Measurements from ENCODE around the gene ATL2.
"Not testable (repeated sequence)": the region's sequence is repeated elsewhere in the genome, so short reads cannot be mapped to it uniquely, and the experiment has no call there.

ATL2 gene

GRCh38 chr2:38330754-38331153, 46.3 kb downstream of the ATL2 start:
- Mint-ChIP-seq H3K4me1 (peaks cover 7% of the 10 kb centered on the region), H3K27me3 (ENCODE audit: low read depth) (no peaks in the 10 kb centered on the region), H3K36me3 (ENCODE audit: low read depth) (peaks cover 70% of the 10 kb centered on the region), H3K9me3 (peaks cover 27% of the 10 kb centered on the region), H3K4me3 (no peak overlapping the region), H3K27ac (no peak overlapping the region)
- TF ChIP-seq CTCF (IDR thresholded peaks at IDR 0.05; ENCODE audit: unreplicated experiment in 3 of 3), result no peak

GRCh38 chr2:38327580-38327979, 49.5 kb downstream of the ATL2 start:
- H3K4me3 Mint-ChIP-seq, result no peak overlapping the region
- H3K27me3 Mint-ChIP-seq (ENCODE audit: low read depth), result no peaks in the 10 kb centered on the region
- TF ChIP-seq CTCF (IDR thresholded peaks at IDR 0.05; ENCODE audit: unreplicated experiment in 3 of 3), result no peak
- H3K4me1 Mint-ChIP-seq, result peaks cover 30% of the 10 kb centered on the region
- H3K36me3 Mint-ChIP-seq (ENCODE audit: low read depth), result peaks cover 69% of the 10 kb centered on the region
- H3K9me3 Mint-ChIP-seq, result peaks cover 27% of the 10 kb centered on the region
- H3K27ac Mint-ChIP-seq, result no peak overlapping the region

- no peak for TF ChIP-seq CTCF (IDR thresholded peaks at IDR 0.05; ENCODE audit: unreplicated experiment in 3 of 3)
- Mint-ChIP-seq H3K4me1 (peaks cover 33% of the 10 kb centered on the region), H3K27me3 (ENCODE audit: low read depth) (no peaks in the 10 kb centered on the region), H3K9me3 (peaks cover 8% of the 10 kb centered on the region), H3K27ac (peak overlapping the region; percentile 36 to 82 (median 53)), H3K4me3 (no peak overlapping the region), H3K36me3 (ENCODE audit: low read depth) (peaks cover 51% of the 10 kb centered on the region)
Observed at GRCh38 chr2:38323623-38324022, 53.5 kb downstream of the ATL2 start.

- H3K4me1 Mint-ChIP-seq, result peaks cover 33% of the 10 kb centered on the region
- no peak for TF ChIP-seq CTCF (IDR thresholded peaks at IDR 0.05; ENCODE audit: unreplicated experiment in 3 of 3)
Observed at GRCh38 chr2:38322224-38322914, 54.7 kb downstream of the ATL2 start.

GRCh38 chr2:38319240-38319639, 57.8 kb downstream of the ATL2 start:
- Mint-ChIP-seq H3K36me3 (ENCODE audit: low read depth) (peaks cover 49% of the 10 kb centered on the region), H3K27ac (peak overlapping the region in 1 of 3 experiments; percentile 30), H3K4me1 (peaks cover 11% of the 10 kb centered on the region)
- not testable (repeated sequence) for H3K9me3 Mint-ChIP-seq; H3K4me3 Mint-ChIP-seq; H3K27me3 Mint-ChIP-seq (ENCODE audit: low read depth)

More at GRCh38 chr2:38322224-38322914, 54.7 kb downstream of the ATL2 start:
- H3K27ac Mint-ChIP-seq, result peak overlapping the region in 1 of 3 experiments; percentile 25
- peaks cover 42% of the 10 kb centered on the region for H3K36me3 Mint-ChIP-seq (ENCODE audit: low read depth)
- H3K27me3 Mint-ChIP-seq (ENCODE audit: low read depth), result no peaks in the 10 kb centered on the region
- H3K4me3 Mint-ChIP-seq, result no peak overlapping the region
- no peaks in the 10 kb centered on the region for H3K9me3 Mint-ChIP-seq

GRCh38 chr2:38317725-38318124, 59.3 kb downstream of the ATL2 start:
- Mint-ChIP-seq H3K9me3 (no peaks in the 10 kb centered on the region), H3K27me3 (ENCODE audit: low read depth) (no peaks in the 10 kb centered on the region), H3K4me1 (peaks cover 4% of the 10 kb centered on the region), H3K27ac (no peak overlapping the region), H3K4me3 (no peak overlapping the region), H3K36me3 (ENCODE audit: low read depth) (peaks cover 58% of the 10 kb centered on the region)
- TF ChIP-seq CTCF (IDR thresholded peaks at IDR 0.05; ENCODE audit: unreplicated experiment in 3 of 3), result no peak
